Left renal cortex interstitium (tissue), 4 donors: ENCODE data around the gene UQCC3. TPM values are rescaled to one million over a fixed set of nuclear protein-coding genes. Genes with fewer than 3 reads are reported as not detected.

ENCODE experiments used
- DNase-seq, 4 donors: peaks; one replicate each; pipeline ENCODE4 v3.0.0-alpha.2; 2013; ENCODE audit warnings: low read depth in 4 of 4, low spot score in 2 of 4, missing footprints in 1 of 4
- polyA plus RNA-seq, 4 donors: library from polyadenylated mRNA; unstranded; fragments of 120-200 nt; gene quantifications; one replicate each; pipeline ENCODE4 v1.2.1, GENCODE V29; 2013; ENCODE audit not compliant: insufficient read length in 4 of 4

UQCC3 gene
- polyA plus RNA-seq, 4 donors: 7.7 to 13.9 (median 11.1) TPM

GRCh38 chr11:62719302-62719978 is 48.0 kb downstream of the UQCC3 start:
- DNase-seq: no peak

DNA sequence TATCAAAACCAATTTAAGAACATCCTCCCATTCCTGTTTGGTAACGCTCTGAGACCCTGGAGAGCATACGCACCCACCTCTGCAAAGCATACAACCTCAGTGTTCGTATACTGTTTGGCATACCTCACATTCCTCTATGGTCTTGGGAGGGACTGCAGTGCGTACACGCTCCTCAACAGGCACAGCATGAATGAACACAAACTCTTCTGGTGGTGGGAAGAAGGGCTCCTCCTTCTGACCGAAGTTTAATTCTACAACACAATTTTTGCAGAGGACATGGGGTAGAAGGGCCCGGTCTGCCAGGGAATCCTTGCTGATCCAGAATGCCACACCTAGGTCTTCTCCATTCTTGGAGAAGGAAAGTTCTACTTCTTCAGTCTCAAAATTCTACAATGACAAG is 50.5 kb downstream of the UQCC3 start:
- DNase-seq: no peak

Other genes with a start within 250 kb of the UQCC3 start
- 100 to 1,000 TPM; 182 to 215 (median 196) TPM for gene AHNAK, start 124.9 kb upstream of the UQCC3 start, polyA plus RNA-seq
- gene EEF1G, start 97.8 kb upstream of the UQCC3 start, polyA plus RNA-seq: 1,000 to 10,000 TPM; 2,022 to 2,343 (median 2,282) TPM
- 10 to 100 TPM; 19.7 to 28.5 (median 22.7) TPM for gene TUT1, start 80.2 kb upstream of the UQCC3 start, polyA plus RNA-seq
- 10 to 100 TPM; 86.4 to 99.3 (median 90.3) TPM for gene MTA2, start 69.8 kb upstream of the UQCC3 start, polyA plus RNA-seq
- gene EML3, start 58.9 kb upstream of the UQCC3 start, polyA plus RNA-seq: 10 to 100 TPM; 25.9 to 46.8 (median 41.2) TPM
- 1 to 10 TPM; 2.8 to 4.8 (median 4.0) TPM for gene ROM1, start 58.4 kb upstream of the UQCC3 start, polyA plus RNA-seq
- gene B3GAT3, start 49.7 kb upstream of the UQCC3 start, polyA plus RNA-seq: 10 to 100 TPM; 21.3 to 44.9 (median 41.3) TPM
- 100 to 1,000 TPM; 373 to 393 (median 382) TPM for gene GANAB, start 25.1 kb upstream of the UQCC3 start, polyA plus RNA-seq
- gene INTS5, start 18.4 kb upstream of the UQCC3 start, polyA plus RNA-seq: 10 to 100 TPM; 18.3 to 23.9 (median 21.8) TPM
- gene C11orf98, start 6.5 kb upstream of the UQCC3 start, polyA plus RNA-seq: 10 to 100 TPM; 49.4 to 63.8 (median 57.8) TPM
- gene CSKMT, start 6.4 kb upstream of the UQCC3 start, polyA plus RNA-seq: 1 to 10 TPM; 3.9 to 8.9 (median 6.2) TPM
- 10 to 100 TPM in 1 of 4 donors, 1 to 10 TPM in 3; 5.3 to 12.9 (median 9.0) TPM for gene LBHD1, start 594 bp downstream of the UQCC3 start, polyA plus RNA-seq
- 100 to 1,000 TPM; 151 to 187 (median 174) TPM for gene UBXN1, start 7.4 kb downstream of the UQCC3 start, polyA plus RNA-seq
- 1 to 10 TPM in 3 of 4 donors, under 1 TPM in 1; 0.99 to 1.3 (median 1.1) TPM for gene LRRN4CL, start 17.9 kb downstream of the UQCC3 start, polyA plus RNA-seq
- 10 to 100 TPM; 64.2 to 81.1 (median 72.0) TPM for gene BSCL2, start 35.8 kb downstream of the UQCC3 start, polyA plus RNA-seq
- 1 to 10 TPM; 1.4 to 3.8 (median 2.4) TPM for gene GNG3, start 36.0 kb downstream of the UQCC3 start, polyA plus RNA-seq
- 10 to 100 TPM; 75.9 to 91.8 (median 81.6) TPM for gene HNRNPUL2, start 55.8 kb downstream of the UQCC3 start, polyA plus RNA-seq
- 10 to 100 TPM; 35.7 to 47.7 (median 42.8) TPM for gene TTC9C, start 56.8 kb downstream of the UQCC3 start, polyA plus RNA-seq
- 1 to 10 TPM; 8.0 to 9.6 (median 8.5) TPM for gene ZBTB3, start 82.5 kb downstream of the UQCC3 start, polyA plus RNA-seq
- gene POLR2G, start 89.9 kb downstream of the UQCC3 start, polyA plus RNA-seq: 100 to 1,000 TPM; 132 to 173 (median 146) TPM
- 10 to 100 TPM; 27.5 to 40.2 (median 37.2) TPM for gene TAF6L, start 99.7 kb downstream of the UQCC3 start, polyA plus RNA-seq
- 10 to 100 TPM; 65.7 to 71.3 (median 67.2) TPM for gene TMEM179B, start 115.7 kb downstream of the UQCC3 start, polyA plus RNA-seq
- 10 to 100 TPM; 25.2 to 36.2 (median 29.6) TPM for gene TMEM223, start 120.3 kb downstream of the UQCC3 start, polyA plus RNA-seq
- 100 to 1,000 TPM; 108 to 134 (median 119) TPM for gene NXF1, start 133.8 kb downstream of the UQCC3 start, polyA plus RNA-seq
- gene STX5, start 160.4 kb downstream of the UQCC3 start, polyA plus RNA-seq: 10 to 100 TPM; 53.8 to 61.9 (median 56.1) TPM
- gene TEX54, start 161.2 kb downstream of the UQCC3 start, polyA plus RNA-seq: under 1 TPM in 1 of 4 donors, not detected in 3; 0.33 TPM
- 10 to 100 TPM; 34.0 to 50.7 (median 46.2) TPM for gene WDR74, start 167.9 kb downstream of the UQCC3 start, polyA plus RNA-seq
- 100 to 1,000 TPM; 159 to 219 (median 183) TPM for gene SLC3A2, start 209.2 kb downstream of the UQCC3 start, polyA plus RNA-seq
- under 1 TPM in 2 of 4 donors, not detected in 2; 0.05 to 0.12 TPM for gene CHRM1, start 249.7 kb downstream of the UQCC3 start, polyA plus RNA-seq